Measurements from ENCODE around the gene TDP2. TPM values are rescaled to one million over a fixed set of nuclear protein-coding genes. Genes with fewer than 3 reads are reported as not detected.

Gene TDP2
- total RNA-seq, 2 experiments from 2014 or later, result 27.2 to 39.6 TPM

DNA sequence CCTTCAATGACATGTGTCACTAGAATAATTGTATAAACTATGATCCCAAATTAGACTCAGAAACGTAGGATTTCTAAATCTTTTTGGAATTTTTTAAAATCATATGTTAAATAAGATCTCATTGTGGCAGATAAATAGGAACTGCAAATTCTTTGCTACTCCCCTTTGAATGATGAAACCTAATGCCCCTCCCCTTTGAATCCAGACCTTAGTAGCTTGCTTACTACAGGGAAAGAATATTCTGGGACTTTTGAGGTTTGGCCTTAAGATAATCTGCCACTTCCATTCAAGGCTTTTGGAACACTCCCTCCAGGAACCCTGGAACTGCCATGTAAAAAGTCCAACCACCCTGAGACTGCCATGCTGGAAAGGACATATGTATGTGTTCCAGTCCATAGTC is 7.1 kb downstream of the TDP2 start:
- Histone ChIP-seq H3K79me2 (ENCODE audit: insufficient read depth, low read depth, low read length) (peaks cover 13% of the 10 kb centered on the region; the same call in 1 of the 2 replicates), H3K4me3 (ENCODE audit: low read depth, low read length, poor library complexity, severe bottlenecking) (no peak overlapping the region), H3K36me3 (ENCODE audit: insufficient read depth, low read length) (peaks cover 78% of the 10 kb centered on the region), H2AFZ (ENCODE audit: low read length) (no peak overlapping the region), H4K20me1 (ENCODE audit: insufficient read depth, low read length) (no peaks in the 10 kb centered on the region), H3K4me1 (ENCODE audit: insufficient read depth, low read length, poor library complexity, severe bottlenecking) (peaks cover 4% of the 10 kb centered on the region), H3K4me2 (ENCODE audit: low read length) (no peak overlapping the region), H3K9me3 (ENCODE audit: low read length) (no peaks in the 10 kb centered on the region), H3K27ac (ENCODE audit: low read depth, low read length, poor library complexity, severe bottlenecking) (no peak overlapping the region), H3K9me2 (ENCODE audit: insufficient read depth, low read length) (no peaks in the 10 kb centered on the region)
- ChIA-PET CTCF (ENCODE audit: unreplicated experiment) (no interaction called here), POLR2A (no interaction called here)
- intact Hi-C loops (cut with micrococcal nuclease; ENCODE audit: unreplicated experiment), result no loop called here
- TF ChIP-seq, protein P1, sequence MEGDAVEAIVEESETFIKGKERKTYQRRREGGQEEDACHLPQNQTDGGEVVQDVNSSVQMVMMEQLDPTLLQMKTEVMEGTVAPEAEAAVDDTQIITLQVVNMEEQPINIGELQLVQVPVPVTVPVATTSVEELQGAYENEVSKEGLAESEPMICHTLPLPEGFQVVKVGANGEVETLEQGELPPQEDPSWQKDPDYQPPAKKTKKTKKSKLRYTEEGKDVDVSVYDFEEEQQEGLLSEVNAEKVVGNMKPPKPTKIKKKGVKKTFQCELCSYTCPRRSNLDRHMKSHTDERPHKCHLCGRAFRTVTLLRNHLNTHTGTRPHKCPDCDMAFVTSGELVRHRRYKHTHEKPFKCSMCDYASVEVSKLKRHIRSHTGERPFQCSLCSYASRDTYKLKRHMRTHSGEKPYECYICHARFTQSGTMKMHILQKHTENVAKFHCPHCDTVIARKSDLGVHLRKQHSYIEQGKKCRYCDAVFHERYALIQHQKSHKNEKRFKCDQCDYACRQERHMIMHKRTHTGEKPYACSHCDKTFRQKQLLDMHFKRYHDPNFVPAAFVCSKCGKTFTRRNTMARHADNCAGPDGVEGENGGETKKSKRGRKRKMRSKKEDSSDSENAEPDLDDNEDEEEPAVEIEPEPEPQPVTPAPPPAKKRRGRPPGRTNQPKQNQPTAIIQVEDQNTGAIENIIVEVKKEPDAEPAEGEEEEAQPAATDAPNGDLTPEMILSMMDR (conservative IDR thresholded peaks at IDR 0.05; ENCODE audit: low read length), result no peak
- no peak for TF ChIP-seq EZH2phosphoT487 (IDR thresholded peaks at IDR 0.05; ENCODE audit: borderline replicate concordance, low read depth, low read length)
- BruUV-seq (replicated peaks), result no TSS peak
- no peak for DNase-seq (ENCODE audit: low spot score)

GRCh38 chr6:24658573-24659560 is 7.8 kb downstream of the TDP2 start:
- H3K9me3 ChIP-seq (ENCODE audit: low read length), result no peaks in the 10 kb centered on the region
- no peaks in the 10 kb centered on the region for H3K9me2 ChIP-seq (ENCODE audit: insufficient read depth, low read length)
- DNase-seq (ENCODE audit: low spot score), result no peak
- POLR2A ChIA-PET, result interaction anchor here (1.2 kb wide), 1 partner anchor 9 kb away, joined by 3 read pairs; no protein-coding TSS in a partner anchor
- no peak overlapping the region for H3K4me2 ChIP-seq (ENCODE audit: low read length)
- H4K20me1 ChIP-seq (ENCODE audit: insufficient read depth, low read length), result no peaks in the 10 kb centered on the region
- H3K4me1 ChIP-seq (ENCODE audit: insufficient read depth, low read length, poor library complexity, severe bottlenecking), result no peaks in the 10 kb centered on the region
- TF ChIP-seq, protein P1 (conservative IDR thresholded peaks at IDR 0.05; ENCODE audit: low read length), result no peak
- no peak for TF ChIP-seq EZH2phosphoT487 (IDR thresholded peaks at IDR 0.05; ENCODE audit: borderline replicate concordance, low read depth, low read length)
- CTCF ChIA-PET (ENCODE audit: unreplicated experiment), result no interaction called here
- no peak overlapping the region for H2AFZ ChIP-seq (ENCODE audit: low read length)
- BruUV-seq (replicated peaks), result no TSS peak
- H3K4me3 ChIP-seq (ENCODE audit: low read depth, low read length, poor library complexity, severe bottlenecking), result no peak overlapping the region
- H3K27ac ChIP-seq (ENCODE audit: low read depth, low read length, poor library complexity, severe bottlenecking), result no peak overlapping the region
- peaks cover 6% of the 10 kb centered on the region; the same call in 1 of the 2 replicates for H3K79me2 ChIP-seq (ENCODE audit: insufficient read depth, low read depth, low read length)
- intact Hi-C loops (cut with micrococcal nuclease; ENCODE audit: unreplicated experiment), result no loop called here
- H3K36me3 ChIP-seq (ENCODE audit: insufficient read depth, low read length), result peaks cover 78% of the 10 kb centered on the region

- no peaks in the 10 kb centered on the region for H3K9me3 ChIP-seq (ENCODE audit: low read length)
- no peak overlapping the region for H3K4me2 ChIP-seq (ENCODE audit: low read length)
- TF ChIP-seq EZH2phosphoT487 (IDR thresholded peaks at IDR 0.05; ENCODE audit: borderline replicate concordance, low read depth, low read length), result no peak
- TF ChIP-seq, protein P1 (conservative IDR thresholded peaks at IDR 0.05; ENCODE audit: low read length), result no peak
- H2AFZ ChIP-seq (ENCODE audit: low read length), result no peak overlapping the region
- H3K36me3 ChIP-seq (ENCODE audit: insufficient read depth, low read length), result peaks cover 78% of the 10 kb centered on the region
- no peak overlapping the region for H3K4me3 ChIP-seq (ENCODE audit: low read depth, low read length, poor library complexity, severe bottlenecking)
- POLR2A ChIA-PET, result interaction anchor here (0.5 to 1.4 kb wide), 4 partner anchors 11 to 41 kb away, joined by 3 read pairs; partner anchors contain the start of gene ACOT13
- no TSS peak for BruUV-seq (replicated peaks)
- CTCF ChIA-PET (ENCODE audit: unreplicated experiment), result no interaction called here
- H3K27ac ChIP-seq (ENCODE audit: low read depth, low read length, poor library complexity, severe bottlenecking), result no peak overlapping the region
- H4K20me1 ChIP-seq (ENCODE audit: insufficient read depth, low read length), result no peaks in the 10 kb centered on the region
- H3K9me2 ChIP-seq (ENCODE audit: insufficient read depth, low read length), result no peaks in the 10 kb centered on the region
- peaks cover 3% of the 10 kb centered on the region for H3K4me1 ChIP-seq (ENCODE audit: insufficient read depth, low read length, poor library complexity, severe bottlenecking)
- DNase-seq (ENCODE audit: low spot score), result no peak
- H3K79me2 ChIP-seq (ENCODE audit: insufficient read depth, low read depth, low read length), result 0 out of 2 replicates have a peak, but pooled peaks cover 4% of the 10 kb centered on the region
- intact Hi-C loops (cut with micrococcal nuclease; ENCODE audit: unreplicated experiment), result no loop called here
Observed at GRCh38 chr6:24655215-24655614, 11.5 kb downstream of the TDP2 start.

Data from OCI-LY7 (cell line).